ENCODE results near the gene CLK2.
A peak's percentile ranks its signal among the peaks of the same experiment; 100 is the strongest.

Gene CLK2

GRCh38 chr1:155260276-155260675 is 13.0 kb downstream of the CLK2 start:
- in situ Hi-C loops (cut with MboI; ENCODE audit: low sequenced_read_pairs, unreplicated experiment): no loop called here
- DNase-seq (ENCODE audit: low spot score): no peak
- no peak for TF ChIP-seq CTCF (IDR thresholded peaks at IDR 0.05; ENCODE audit: borderline replicate concordance, control extremely low read depth, extremely low read depth, insufficient read depth, missing control alignments)

- DNase-seq (ENCODE audit: low spot score): no peak
- TF ChIP-seq CTCF (IDR thresholded peaks at IDR 0.05; ENCODE audit: borderline replicate concordance, control extremely low read depth, extremely low read depth, insufficient read depth, missing control alignments): no peak
- in situ Hi-C loops (cut with MboI; ENCODE audit: low sequenced_read_pairs, unreplicated experiment): no loop called here
Observed at GRCh38 chr1:155256058-155256852, 17.0 kb downstream of the CLK2 start.

GRCh38 chr1:155255243-155256007 is 17.9 kb downstream of the CLK2 start, which contains the start of gene ENTREP3:
Gene ENTREP3 (minus strand): TSS chr1:155255483. CDS start chr1:155254877, 606 bp downstream.
- TF ChIP-seq CTCF (IDR thresholded peaks at IDR 0.05; ENCODE audit: borderline replicate concordance, control extremely low read depth, extremely low read depth, insufficient read depth, missing control alignments): no peak
- in situ Hi-C loops (cut with MboI; ENCODE audit: low sequenced_read_pairs, unreplicated experiment): no loop called here
- DNase-seq (ENCODE audit: low spot score): peak; percentile 96

GRCh38 chr1:155254714-155255242 is 18.5 kb downstream of the CLK2 start:
- in situ Hi-C loops (cut with MboI; ENCODE audit: low sequenced_read_pairs, unreplicated experiment): no loop called here
- DNase-seq (ENCODE audit: low spot score): no peak

GRCh38 chr1:155254228-155254713 is 19.0 kb downstream of the CLK2 start:
- no peak for TF ChIP-seq CTCF (IDR thresholded peaks at IDR 0.05; ENCODE audit: borderline replicate concordance, control extremely low read depth, extremely low read depth, insufficient read depth, missing control alignments)
- in situ Hi-C loops (cut with MboI; ENCODE audit: low sequenced_read_pairs, unreplicated experiment): no loop called here
- no peak for DNase-seq (ENCODE audit: low spot score)

More at GRCh38 chr1:155254714-155255242, 18.5 kb downstream of the CLK2 start:
- TF ChIP-seq CTCF (IDR thresholded peaks at IDR 0.05; ENCODE audit: borderline replicate concordance, control extremely low read depth, extremely low read depth, insufficient read depth, missing control alignments): no peak

GRCh38 chr1:155253797-155254196 is 19.5 kb downstream of the CLK2 start:
- TF ChIP-seq CTCF (IDR thresholded peaks at IDR 0.05; ENCODE audit: borderline replicate concordance, control extremely low read depth, extremely low read depth, insufficient read depth, missing control alignments): no peak
- in situ Hi-C loops (cut with MboI; ENCODE audit: low sequenced_read_pairs, unreplicated experiment): no loop called here
- DNase-seq (ENCODE audit: low spot score): no peak
